Rectal smooth muscle tissue (tissue), 1 donor: Measurements from ENCODE around the gene CNTNAP4.

ENCODE experiments used
- H3K27ac ChIP-seq: one replicate; pipeline ENCODE4 v1.7.0; 2013; ENCODE audit warnings: low read depth, low read length, inconsistent platforms
- H3K27me3 ChIP-seq: one replicate; pipeline ENCODE4 v1.7.0; 2013; ENCODE audit warnings: low read length; ENCODE audit not compliant: control insufficient read depth, insufficient read depth
- H3K36me3 ChIP-seq: one replicate; pipeline ENCODE4 v1.7.0; 2013; ENCODE audit warnings: low read length; ENCODE audit not compliant: control insufficient read depth, insufficient read depth
- H3K4me1 ChIP-seq: one replicate; pipeline ENCODE4 v1.7.0; 2013; ENCODE audit warnings: low read length; ENCODE audit not compliant: control insufficient read depth, insufficient read depth
- H3K4me3 ChIP-seq: one replicate; pipeline ENCODE4 v1.7.0; 2013; ENCODE audit warnings: low read length
- H3K9ac ChIP-seq: one replicate; pipeline ENCODE4 v1.7.0; 2013; ENCODE audit warnings: low read length

The CNTNAP4 gene

GRCh38 chr16:76443973-76444372 is 166.8 kb downstream of the CNTNAP4 start:
- H3K4me1 ChIP-seq = no peaks in the 10 kb centered on the region
- no peaks in the 10 kb centered on the region for H3K36me3 ChIP-seq
- H3K9ac ChIP-seq = no peak overlapping the region
- H3K27ac ChIP-seq = no peak overlapping the region
- H3K27me3 ChIP-seq = no peaks in the 10 kb centered on the region
- no peak overlapping the region for H3K4me3 ChIP-seq

GRCh38 chr16:76444832-76445231 is 167.6 kb downstream of the CNTNAP4 start:
- Histone ChIP-seq H3K4me1 (no peaks in the 10 kb centered on the region), H3K27me3 (no peaks in the 10 kb centered on the region), H3K36me3 (no peaks in the 10 kb centered on the region), H3K4me3 (no peak overlapping the region), H3K9ac (no peak overlapping the region), H3K27ac (no peak overlapping the region)

GRCh38 chr16:76445815-76446214 is 168.6 kb downstream of the CNTNAP4 start:
- no peak overlapping the region for H3K4me3 ChIP-seq
- H3K27me3 ChIP-seq = no peaks in the 10 kb centered on the region
- H3K4me1 ChIP-seq = no peaks in the 10 kb centered on the region
- no peak overlapping the region for H3K9ac ChIP-seq
- no peak overlapping the region for H3K27ac ChIP-seq
- H3K36me3 ChIP-seq = no peaks in the 10 kb centered on the region

- no peak overlapping the region for H3K9ac ChIP-seq
Measured at GRCh38 chr16:76446251-76446650, 169.1 kb downstream of the CNTNAP4 start.

GRCh38 chr16:76450890-76451289 is 173.7 kb downstream of the CNTNAP4 start:
- Histone ChIP-seq H3K27ac (no peak overlapping the region), H3K27me3 (no peaks in the 10 kb centered on the region), H3K36me3 (no peaks in the 10 kb centered on the region), H3K4me1 (no peaks in the 10 kb centered on the region), H3K4me3 (no peak overlapping the region), H3K9ac (no peak overlapping the region)

More at GRCh38 chr16:76446251-76446650, 169.1 kb downstream of the CNTNAP4 start:
- Histone ChIP-seq H3K4me1 (no peaks in the 10 kb centered on the region), H3K27me3 (no peaks in the 10 kb centered on the region), H3K36me3 (no peaks in the 10 kb centered on the region), H3K27ac (no peak overlapping the region), H3K4me3 (no peak overlapping the region)

- H3K9ac ChIP-seq = no peak overlapping the region
- H3K27me3 ChIP-seq = no peaks in the 10 kb centered on the region
- no peak overlapping the region for H3K27ac ChIP-seq
- no peak overlapping the region for H3K4me3 ChIP-seq
- H3K4me1 ChIP-seq = no peaks in the 10 kb centered on the region
- H3K36me3 ChIP-seq = no peaks in the 10 kb centered on the region
Measured at GRCh38 chr16:76455257-76455656, 178.1 kb downstream of the CNTNAP4 start.

- Histone ChIP-seq H3K27ac (no peak overlapping the region), H3K36me3 (no peaks in the 10 kb centered on the region), H3K9ac (no peak overlapping the region), H3K4me1 (no peaks in the 10 kb centered on the region), H3K27me3 (no peaks in the 10 kb centered on the region), H3K4me3 (no peak overlapping the region)
Measured at GRCh38 chr16:76456016-76456415, 178.8 kb downstream of the CNTNAP4 start.

GRCh38 chr16:76459111-76459510 is 181.9 kb downstream of the CNTNAP4 start:
- no peaks in the 10 kb centered on the region for H3K36me3 ChIP-seq
- no peaks in the 10 kb centered on the region for H3K27me3 ChIP-seq

GRCh38 chr16:76461836-76462235 is 184.6 kb downstream of the CNTNAP4 start:
- Histone ChIP-seq H3K4me3 (no peak overlapping the region), H3K27me3 (no peaks in the 10 kb centered on the region), H3K9ac (no peak overlapping the region), H3K36me3 (no peaks in the 10 kb centered on the region), H3K27ac (no peak overlapping the region), H3K4me1 (no peaks in the 10 kb centered on the region)

More at GRCh38 chr16:76459111-76459510, 181.9 kb downstream of the CNTNAP4 start:
- no peaks in the 10 kb centered on the region for H3K4me1 ChIP-seq
- H3K4me3 ChIP-seq = no peak overlapping the region
- no peak overlapping the region for H3K9ac ChIP-seq
- no peak overlapping the region for H3K27ac ChIP-seq

GRCh38 chr16:76464955-76465620 is 187.9 kb downstream of the CNTNAP4 start:
- no peaks in the 10 kb centered on the region for H3K4me1 ChIP-seq
- H3K9ac ChIP-seq = no peak overlapping the region
- no peak overlapping the region for H3K4me3 ChIP-seq
- no peaks in the 10 kb centered on the region for H3K27me3 ChIP-seq
- no peaks in the 10 kb centered on the region for H3K36me3 ChIP-seq
- no peak overlapping the region for H3K27ac ChIP-seq

- no peaks in the 10 kb centered on the region for H3K4me1 ChIP-seq
- H3K9ac ChIP-seq = no peak overlapping the region
- H3K27me3 ChIP-seq = no peaks in the 10 kb centered on the region
- no peaks in the 10 kb centered on the region for H3K36me3 ChIP-seq
- H3K27ac ChIP-seq = no peak overlapping the region
- H3K4me3 ChIP-seq = no peak overlapping the region
Measured at GRCh38 chr16:76466871-76467270, 189.7 kb downstream of the CNTNAP4 start.

GRCh38 chr16:76474048-76474447 is 196.8 kb downstream of the CNTNAP4 start:
- Histone ChIP-seq H3K36me3 (no peaks in the 10 kb centered on the region), H3K27me3 (no peaks in the 10 kb centered on the region), H3K27ac (no peak overlapping the region), H3K9ac (no peak overlapping the region), H3K4me1 (no peaks in the 10 kb centered on the region), H3K4me3 (no peak overlapping the region)

GRCh38 chr16:76478105-76478504 is 200.9 kb downstream of the CNTNAP4 start:
- H3K9ac ChIP-seq = no peak overlapping the region
- H3K27me3 ChIP-seq = no peaks in the 10 kb centered on the region
- H3K4me3 ChIP-seq = no peak overlapping the region
- H3K36me3 ChIP-seq = no peaks in the 10 kb centered on the region
- H3K4me1 ChIP-seq = no peaks in the 10 kb centered on the region
- H3K27ac ChIP-seq = no peak overlapping the region
